Measurements from ENCODE around the gene CPD.
"Not testable (repeated sequence)": the region's sequence is repeated elsewhere in the genome, so short reads cannot be mapped to it uniquely, and the experiment has no call there.

Gene CPD

DNA sequence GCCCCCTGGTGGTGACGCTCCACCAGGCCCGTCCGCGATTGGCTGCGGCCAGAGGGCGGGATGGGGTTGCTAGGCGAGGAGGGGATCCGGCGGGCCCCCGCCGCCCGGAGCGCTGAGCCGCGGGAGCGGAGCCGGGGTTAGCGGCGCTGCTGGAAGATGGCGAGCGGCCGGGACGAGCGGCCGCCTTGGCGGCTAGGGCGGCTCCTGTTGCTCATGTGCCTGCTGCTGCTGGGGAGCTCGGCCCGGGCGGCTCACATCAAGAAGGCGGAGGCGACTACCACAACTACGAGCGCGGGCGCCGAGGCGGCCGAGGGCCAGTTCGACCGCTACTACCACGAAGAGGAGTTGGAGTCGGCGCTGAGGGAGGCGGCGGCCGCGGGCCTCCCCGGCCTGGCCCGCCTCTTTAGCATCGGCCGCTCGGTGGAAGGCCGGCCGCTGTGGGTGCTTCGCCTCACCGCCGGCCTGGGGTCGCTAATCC lies at the start of gene CPD:
TSS of gene CPD (plus strand) at position 103 of the 478 bp plus-strand sequence. CDS start at position 157, 54 bp downstream.
- DNase-seq: peak; percentile 98

DNA sequence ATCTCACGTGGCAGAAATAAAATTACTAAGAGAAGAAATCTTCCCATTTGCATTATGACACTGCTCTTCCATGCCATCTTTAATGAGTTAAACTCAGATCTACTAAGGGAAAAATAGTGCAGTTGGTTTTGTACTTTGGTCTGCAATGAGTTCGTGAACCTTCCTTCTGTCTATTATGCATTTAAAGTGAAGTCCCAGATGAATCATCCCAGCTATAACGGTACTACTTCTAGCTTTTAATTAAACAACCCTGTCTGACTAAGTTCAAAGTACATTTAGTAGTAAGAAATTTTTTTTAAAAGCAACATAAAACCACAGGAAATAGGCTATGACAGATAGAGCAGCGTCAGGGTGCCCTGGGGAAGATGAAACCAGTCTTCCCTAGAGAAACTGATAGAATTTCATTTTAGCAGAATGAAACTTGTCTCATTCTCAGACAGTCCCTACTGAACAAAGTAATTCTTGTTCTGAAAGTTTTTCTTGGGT lies 46.6 kb upstream of the CPD start:
- DNase-seq: no peak

DNA sequence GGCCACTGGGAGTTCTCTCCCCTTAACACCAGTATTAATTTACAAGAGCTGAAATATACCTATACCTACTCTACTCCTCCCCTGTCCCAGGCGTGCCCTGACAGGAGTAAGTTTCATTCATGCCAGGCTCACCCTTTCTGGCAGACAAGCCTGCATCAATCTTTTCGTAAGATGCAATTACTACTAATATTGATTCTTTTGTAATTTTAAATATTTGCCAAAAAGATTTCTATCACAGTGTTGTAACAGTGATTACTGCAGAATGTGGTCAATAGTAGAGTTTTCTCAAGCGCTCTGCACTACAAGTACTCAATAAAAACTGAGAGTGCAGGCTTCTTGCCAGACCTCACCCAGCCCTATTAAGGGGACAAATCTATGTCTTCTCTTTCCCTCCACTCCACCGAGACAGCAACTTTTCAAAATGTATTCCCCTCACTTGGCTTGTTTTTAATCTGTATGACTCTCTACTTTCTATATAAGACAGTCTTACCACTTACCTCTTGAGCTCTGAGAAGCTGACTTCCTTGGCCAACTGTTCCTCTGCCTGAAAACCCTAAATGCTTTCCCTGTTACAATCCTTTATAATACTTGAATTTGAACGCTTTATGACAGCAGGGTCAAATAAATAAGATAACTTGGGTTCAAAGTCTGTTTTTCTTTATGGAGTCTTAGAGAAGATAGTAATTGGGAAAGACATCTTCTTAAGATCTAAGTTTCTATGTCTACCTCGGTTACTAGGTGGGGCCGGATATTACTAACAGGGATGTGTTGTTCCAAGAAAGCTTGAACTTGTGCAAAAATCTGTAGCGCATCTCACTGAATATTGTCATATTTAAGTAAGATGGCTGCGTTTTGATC lies 45.0 kb upstream of the CPD start, which contains the start of gene TMIGD1:
TSS of gene TMIGD1 (minus strand) at position 555 of the 858 bp plus-strand sequence. CDS start 1,924 bp downstream, outside the sequence.
- no peak for DNase-seq

DNA sequence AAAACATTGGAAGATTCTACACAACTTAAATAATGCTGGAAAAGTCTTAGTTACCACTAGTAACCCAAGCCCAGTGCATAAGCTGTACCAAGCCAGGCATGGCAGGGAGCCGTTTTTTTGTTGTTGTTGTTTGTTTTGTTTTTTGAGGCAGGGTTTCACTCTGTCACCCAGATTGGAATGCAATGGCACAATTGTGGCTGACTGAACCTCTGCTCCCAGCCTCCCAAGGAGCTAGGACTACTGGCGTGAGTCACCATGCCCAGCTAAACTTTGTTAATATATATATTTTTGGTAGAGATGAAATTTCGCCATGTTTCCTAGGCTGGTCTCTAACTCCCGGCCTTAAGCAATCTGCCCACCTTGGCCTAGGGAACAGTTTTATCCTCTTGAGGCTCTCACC lies 44.3 kb upstream of the CPD start:
- DNase-seq: no peak

- peak; percentile 94 for DNase-seq
Observed at GRCh38 chr17:30336369-30337171, 42.2 kb upstream of the CPD start.

DNA sequence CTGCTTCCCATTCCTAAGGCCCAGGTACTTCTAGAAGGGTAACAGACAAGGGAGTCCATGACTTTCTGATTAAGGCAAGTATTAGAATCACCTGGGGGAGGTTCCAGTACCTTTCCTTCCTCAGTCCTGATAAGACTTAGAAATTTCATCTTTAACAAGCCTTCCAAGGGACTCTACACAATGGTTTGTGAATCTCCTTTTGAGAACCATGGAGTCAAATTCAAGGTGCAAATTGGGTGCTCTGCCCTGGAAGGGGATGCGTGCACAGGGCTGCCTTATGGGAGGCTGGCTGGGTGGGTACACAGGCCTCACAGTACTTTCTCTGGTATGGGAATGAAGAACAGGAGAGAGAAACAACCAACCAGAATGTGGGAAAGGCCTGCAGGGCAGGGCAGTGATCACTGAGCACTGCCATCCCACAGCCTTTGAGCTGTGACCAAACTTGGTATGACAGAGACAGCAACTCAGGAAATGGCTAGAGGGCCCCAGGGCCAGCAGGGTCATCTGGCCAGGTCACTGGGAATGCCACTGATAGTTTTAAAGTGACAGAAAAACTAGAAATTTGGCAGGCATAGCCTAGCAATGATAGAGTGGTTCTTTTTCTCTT lies 41.2 kb upstream of the CPD start:
- no peak for DNase-seq

GRCh38 chr17:30339086-30339485 lies 39.6 kb upstream of the CPD start:
- no peak for DNase-seq

DNA sequence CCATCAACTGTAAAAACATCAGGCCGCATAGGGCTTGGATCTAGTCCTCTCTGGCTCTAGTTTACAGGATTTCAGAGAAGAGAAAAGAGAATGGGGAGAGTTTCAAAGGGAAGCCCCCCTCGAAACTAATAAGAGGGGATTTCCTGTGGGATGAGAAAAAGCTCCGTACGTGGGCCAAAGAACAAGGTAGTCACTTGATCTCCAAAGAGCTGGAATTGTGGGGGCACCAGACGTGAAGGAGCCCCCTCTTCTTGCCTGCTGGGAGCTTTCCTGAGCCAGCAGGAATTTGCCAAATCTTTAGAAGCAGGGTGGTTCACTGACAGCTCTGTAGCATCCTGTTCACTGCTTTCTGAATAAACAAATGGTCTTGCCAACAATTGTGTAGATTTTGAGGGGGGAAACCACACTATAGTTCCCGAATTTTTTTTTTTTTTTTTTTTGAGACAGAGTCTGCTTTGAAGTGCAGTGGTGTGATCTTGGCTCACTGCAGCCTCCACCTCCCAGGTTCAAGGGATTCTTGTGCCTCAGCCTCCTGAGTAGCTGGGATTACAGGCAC lies 37.8 kb upstream of the CPD start:
- DNase-seq: no peak

DNA sequence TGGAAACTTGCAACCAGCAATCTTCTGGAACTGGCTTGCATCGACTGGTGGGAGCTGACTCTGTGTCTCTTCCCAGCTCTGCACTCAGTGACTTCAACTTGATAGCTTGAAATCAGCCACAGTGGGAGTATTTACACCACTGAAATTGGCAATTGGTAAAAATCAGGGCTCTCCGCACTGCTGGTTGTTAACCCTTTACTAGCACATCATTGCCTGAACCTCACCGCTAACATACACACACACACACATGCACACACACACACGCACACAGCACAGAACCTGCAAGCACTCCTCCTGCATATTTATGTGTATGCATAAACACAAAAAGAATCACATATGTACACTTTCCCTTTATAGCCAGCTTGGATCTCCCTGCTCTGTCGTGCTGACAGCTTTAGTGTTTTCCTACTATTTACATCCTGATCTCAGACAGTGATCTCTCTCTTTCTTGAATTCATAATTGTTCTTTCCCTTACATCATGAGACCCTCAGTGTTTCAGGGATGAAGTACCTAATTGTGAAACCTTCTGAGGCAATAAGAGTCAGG lies 37.0 kb upstream of the CPD start:
- DNase-seq: no peak

DNA sequence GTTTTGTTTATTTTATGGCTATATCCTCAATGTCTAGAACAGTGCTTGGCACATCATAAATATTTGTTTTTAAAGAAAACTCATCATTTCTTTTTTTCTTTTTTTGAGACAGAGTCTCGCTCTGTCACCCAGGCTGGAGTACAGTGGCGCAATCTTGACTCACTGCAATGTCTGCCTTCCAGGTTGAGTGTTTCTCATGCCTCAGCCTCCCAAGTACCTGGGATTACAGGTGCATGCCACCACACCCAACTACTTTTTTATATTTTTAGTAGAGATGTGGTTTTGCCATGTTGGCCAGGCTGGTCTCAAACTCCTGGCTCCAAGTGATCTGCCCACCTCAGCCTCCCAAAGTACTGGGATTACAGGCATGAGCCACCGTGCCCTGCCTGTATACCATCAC lies 35.5 kb upstream of the CPD start:
- not testable (repeated sequence) for DNase-seq

- no peak for DNase-seq
Observed at GRCh38 chr17:30343796-30344195, 34.9 kb upstream of the CPD start.

- DNase-seq: peak; percentile 23
Observed at GRCh38 chr17:30344283-30345088, 34.2 kb upstream of the CPD start.

- no peak for DNase-seq
Observed at GRCh38 chr17:30345089-30345433, 33.7 kb upstream of the CPD start.

DNA sequence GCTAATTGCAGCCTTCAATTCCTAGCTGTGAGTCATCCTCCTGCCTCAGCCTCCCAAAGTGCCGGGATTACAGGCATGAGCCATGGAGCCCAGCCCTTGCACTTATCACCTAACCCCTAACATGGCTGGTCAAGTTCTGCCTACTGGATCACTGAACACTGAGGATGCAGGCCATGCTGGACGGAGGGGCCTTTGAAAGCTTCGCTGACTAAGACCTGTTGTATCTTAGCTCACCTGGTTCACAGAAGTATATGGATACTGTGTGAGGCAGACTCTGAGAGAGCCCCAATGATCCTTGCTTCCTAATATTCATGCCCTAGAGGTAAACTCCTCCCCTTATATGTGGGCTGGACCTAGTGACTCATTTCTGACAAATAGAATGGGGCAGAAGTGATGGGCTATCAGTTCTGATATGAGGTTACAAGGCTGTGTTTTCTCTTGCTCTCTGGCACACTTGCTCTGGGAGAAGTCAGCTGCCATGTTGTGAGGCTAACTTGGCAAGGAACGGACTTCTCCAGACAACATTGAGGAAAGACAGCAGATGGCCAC lies 33.1 kb upstream of the CPD start:
- no peak for DNase-seq

- DNase-seq: no peak
Observed at GRCh38 chr17:30346221-30346795, 32.4 kb upstream of the CPD start.

DNA sequence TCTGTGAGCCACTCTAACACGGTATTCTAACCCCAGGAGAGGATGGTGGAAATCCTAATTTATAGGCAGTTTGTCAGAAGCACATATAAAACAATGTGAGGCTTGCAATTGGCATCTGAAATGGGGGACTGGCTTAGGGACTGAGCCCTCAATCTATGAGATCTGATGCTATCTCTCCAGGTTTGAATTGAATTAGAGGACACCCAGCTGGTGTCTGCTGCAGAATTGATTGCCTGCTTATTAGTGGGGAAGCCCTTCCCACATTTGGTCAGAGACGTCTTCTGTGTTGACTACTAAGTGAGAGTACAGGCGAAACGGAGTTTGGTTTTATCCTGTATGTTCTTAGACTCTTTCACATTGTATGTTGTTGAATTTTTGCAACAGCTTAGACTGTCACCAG lies 31.2 kb upstream of the CPD start:
- DNase-seq: peak; percentile 65

DNA sequence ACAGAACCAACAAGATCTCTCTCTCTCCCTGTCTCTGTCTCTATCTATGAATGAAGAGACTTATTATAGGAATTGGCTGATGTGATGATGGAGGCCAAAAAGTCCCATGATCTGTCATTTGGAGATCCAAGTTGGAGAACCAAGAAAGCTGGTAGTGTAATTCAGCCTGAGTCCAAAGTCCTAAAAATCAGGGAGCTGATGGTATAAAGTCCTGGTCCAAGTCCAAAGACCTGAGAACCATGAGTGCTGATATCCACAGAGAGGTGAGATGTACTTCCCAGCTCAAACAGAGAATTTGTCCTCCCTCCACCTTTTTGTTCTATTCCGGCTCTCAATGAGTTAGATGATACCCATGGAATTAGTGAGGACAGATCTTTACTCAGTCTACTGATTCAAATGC lies 29.5 kb upstream of the CPD start:
- no peak for DNase-seq

DNA sequence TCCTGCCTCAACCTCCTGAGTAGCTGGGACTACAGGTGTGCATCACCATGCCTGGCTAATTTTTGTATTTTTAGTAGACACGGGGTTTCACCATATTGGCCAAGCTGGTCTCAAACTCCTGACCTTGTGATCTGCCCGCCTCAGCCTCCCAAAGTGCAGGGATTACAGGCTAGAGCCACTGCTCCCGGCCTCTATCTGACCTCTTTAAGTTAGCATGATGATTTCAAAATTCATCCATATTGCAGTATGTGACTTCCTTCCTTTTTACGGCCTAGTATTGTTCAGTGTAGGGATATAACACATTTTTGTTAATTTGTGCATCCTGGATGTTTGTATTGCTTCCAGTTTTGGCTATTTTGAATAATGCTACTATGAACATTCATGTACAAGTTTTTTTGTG lies 27.5 kb upstream of the CPD start:
- not testable (repeated sequence) for DNase-seq

GRCh38 chr17:30351735-30352134 lies 27.0 kb upstream of the CPD start:
- no peak for DNase-seq

DNA sequence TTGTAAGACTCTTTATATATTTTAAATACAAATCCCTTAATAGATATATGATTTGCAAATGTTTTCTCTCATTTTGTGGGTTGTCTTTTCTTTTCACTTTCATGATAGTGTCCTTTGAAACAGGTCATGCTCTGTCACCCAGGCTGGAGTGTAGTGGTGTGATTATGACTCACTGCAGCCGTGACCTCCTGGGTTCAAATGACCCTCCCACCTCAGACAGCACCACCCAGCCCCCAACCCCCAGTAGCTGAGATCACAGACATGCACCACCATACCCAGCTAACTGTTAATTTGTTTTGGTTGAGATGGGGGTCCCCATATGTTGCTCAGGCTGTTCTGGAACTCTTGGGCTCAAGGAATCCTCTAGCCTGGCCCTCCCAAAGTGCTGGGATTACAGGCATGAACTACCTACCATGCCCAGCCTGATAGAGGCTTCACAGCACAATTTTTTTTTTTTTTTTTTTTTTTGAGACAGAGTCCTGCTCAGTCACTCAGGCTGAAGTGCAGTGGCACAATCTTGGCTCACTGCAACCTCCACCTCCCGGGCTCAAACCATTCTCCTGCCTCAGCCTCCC lies 26.4 kb upstream of the CPD start:
- no peak for DNase-seq

DNA sequence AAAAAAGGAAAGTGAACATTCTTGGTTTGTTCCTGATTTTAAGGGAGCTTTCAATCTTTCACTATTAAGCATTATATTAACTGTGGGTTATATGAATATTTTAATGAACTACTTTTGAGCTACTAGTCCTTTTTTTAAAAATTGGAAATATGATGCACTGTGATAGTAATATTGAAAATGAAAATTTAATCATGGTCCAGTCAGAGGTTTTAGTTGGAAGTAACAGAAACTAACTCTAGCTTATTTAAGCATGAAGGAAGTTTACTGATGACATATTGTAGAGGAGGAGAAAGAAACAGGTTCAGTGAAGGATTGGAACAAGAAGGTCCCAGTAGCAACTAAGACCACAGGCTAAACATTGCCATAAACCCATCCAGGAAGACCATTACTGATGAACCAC lies 24.0 kb upstream of the CPD start:
- DNase-seq: no peak
